ENCODE measurements around the gene GH1.
A peak's percentile ranks its signal among the peaks of the same experiment; 100 is the strongest.
"Not testable (repeated sequence)": the region's sequence is repeated elsewhere in the genome, so short reads cannot be mapped to it uniquely, and the experiment has no call there.

Gene GH1

DNA sequence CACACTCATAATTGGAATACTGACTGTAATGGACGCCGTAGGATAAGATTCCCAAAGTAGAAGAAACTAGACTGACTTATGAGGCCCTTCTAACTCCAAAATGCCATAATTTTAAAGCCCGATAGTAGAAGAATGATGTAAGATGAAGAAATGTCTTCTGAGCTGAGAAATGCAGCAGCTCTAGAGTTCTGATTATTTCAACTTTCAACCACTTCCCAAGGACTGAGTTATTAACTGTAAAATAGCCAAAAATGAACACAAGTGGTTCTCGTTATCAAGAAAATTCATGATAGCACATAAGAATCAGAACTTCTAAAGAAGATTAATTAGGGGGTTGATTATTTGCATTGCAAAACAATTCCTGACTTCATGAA, 48.4 kb downstream of the GH1 start:
- not testable (repeated sequence) for H3K27me3 ChIP-seq (replicated peaks; ENCODE audit: control insufficient read depth, insufficient read depth, low read length); H3K4me1 ChIP-seq (ENCODE audit: control insufficient read depth, insufficient read depth, low read length); H3K9me3 ChIP-seq (ENCODE audit: control insufficient read depth, low read length); H3K4me3 ChIP-seq (ENCODE audit: low read length); H3K36me3 ChIP-seq (ENCODE audit: control insufficient read depth, insufficient read depth, low read length, severe bottlenecking); H3K9ac ChIP-seq (ENCODE audit: low read length)
- peak; percentile 32 for DNase-seq (ENCODE audit: low read depth)

DNA sequence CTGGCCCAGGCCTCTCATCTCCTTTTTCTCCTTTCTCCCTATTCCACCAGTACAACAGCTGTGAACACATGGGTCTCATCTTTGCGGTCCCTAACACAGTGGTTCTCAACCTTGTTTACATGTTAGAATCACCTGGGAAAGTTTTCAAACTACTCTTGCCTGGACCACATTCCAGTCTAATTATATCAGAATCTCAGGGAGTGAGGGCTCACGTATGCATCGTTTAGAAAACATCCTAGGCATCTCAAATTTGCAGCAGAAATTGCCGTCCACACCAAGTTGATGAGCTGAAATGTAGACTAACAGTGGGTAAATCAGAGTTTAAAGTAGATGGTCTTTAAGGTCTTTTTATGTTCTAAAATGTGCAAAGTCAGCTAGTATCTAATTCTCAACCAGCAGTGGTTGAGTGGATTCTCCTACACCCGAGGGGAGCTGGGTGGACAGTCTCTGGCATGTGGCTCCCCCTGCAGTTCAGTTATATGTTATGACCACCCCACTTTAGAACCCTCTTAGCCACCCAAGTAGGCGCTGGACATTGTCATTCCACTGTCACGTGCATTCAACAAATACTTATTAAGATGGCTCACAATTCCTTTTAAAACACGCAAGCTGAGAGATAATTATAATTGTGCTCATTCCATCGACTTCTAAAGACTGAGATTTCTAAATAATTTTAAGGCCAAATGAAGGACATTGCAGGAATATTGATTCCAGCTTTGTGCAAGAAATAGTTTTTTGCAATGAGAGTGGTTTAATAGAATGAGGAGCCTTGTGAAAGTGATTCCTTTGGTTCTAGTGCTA, 48.9 kb downstream of the GH1 start:
- not testable (repeated sequence) for H3K27me3 ChIP-seq (replicated peaks; ENCODE audit: control insufficient read depth, insufficient read depth, low read length); H3K36me3 ChIP-seq (ENCODE audit: control insufficient read depth, insufficient read depth, low read length, severe bottlenecking); H3K4me1 ChIP-seq (ENCODE audit: control insufficient read depth, insufficient read depth, low read length); H3K4me3 ChIP-seq (ENCODE audit: low read length); H3K9ac ChIP-seq (ENCODE audit: low read length); H3K9me3 ChIP-seq (ENCODE audit: control insufficient read depth, low read length)
- peak; percentile 34 for DNase-seq (ENCODE audit: low read depth)
